GM10266 (cell line): Measurements from ENCODE around the gene C9.
"Not testable (repeated sequence)": the region's sequence is repeated elsewhere in the genome, so short reads cannot be mapped to it uniquely, and the experiment has no call there.

Source experiments
- DNase-seq: peaks from one replicate; pipeline ENCODE4 v3.0.0; 2012; ENCODE audit errors: extremely low spot score
- TF ChIP-seq, protein P1 (sequence below): IDR thresholded peaks from 2 replicates; pipeline ENCODE4 v1.5.1; 2012; ENCODE audit warnings: mild to moderate bottlenecking, low read depth; ENCODE audit not compliant: control insufficient read depth, insufficient read depth; ENCODE audit errors: missing control alignments

C9 gene

DNA sequence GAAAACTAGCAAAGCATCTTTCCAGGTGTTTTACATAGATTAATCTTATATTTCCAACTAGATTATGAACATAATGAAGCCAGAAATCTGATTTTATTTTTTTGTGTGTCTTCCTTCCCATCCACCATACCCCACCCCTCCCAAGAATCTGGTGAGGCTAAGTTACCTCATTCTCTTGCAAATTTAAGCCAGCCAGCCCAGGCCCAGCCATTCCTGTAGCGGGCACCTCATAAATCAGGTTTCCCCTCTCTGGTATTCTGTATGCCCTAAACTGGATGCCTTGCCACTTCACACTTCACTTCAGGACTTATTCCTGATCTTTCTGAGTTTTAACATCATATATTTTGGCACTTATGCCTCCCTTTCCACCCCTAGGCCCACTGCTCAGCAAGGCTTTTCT is 21.8 kb downstream of the C9 start:
- TF ChIP-seq, protein P1, sequence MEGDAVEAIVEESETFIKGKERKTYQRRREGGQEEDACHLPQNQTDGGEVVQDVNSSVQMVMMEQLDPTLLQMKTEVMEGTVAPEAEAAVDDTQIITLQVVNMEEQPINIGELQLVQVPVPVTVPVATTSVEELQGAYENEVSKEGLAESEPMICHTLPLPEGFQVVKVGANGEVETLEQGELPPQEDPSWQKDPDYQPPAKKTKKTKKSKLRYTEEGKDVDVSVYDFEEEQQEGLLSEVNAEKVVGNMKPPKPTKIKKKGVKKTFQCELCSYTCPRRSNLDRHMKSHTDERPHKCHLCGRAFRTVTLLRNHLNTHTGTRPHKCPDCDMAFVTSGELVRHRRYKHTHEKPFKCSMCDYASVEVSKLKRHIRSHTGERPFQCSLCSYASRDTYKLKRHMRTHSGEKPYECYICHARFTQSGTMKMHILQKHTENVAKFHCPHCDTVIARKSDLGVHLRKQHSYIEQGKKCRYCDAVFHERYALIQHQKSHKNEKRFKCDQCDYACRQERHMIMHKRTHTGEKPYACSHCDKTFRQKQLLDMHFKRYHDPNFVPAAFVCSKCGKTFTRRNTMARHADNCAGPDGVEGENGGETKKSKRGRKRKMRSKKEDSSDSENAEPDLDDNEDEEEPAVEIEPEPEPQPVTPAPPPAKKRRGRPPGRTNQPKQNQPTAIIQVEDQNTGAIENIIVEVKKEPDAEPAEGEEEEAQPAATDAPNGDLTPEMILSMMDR, result no peak
- no peak for DNase-seq

DNA sequence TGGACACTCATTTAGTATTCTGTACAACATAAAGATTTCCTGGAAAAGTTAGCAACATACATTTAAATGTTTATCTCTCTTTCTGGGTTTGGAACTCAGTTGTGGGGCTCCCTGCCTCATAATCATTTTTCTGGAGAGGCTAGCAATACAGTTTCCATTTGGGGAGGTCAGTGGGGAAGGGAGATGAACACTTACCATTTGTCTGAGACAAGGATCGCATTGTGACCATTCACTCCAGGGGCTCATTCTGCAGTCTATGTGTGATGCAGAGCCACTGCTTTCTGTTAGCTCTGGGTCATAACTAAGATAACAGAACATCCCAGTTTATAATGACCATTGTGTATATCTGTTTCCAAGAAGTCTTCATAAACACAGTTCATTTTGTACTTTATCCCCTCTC is 22.4 kb downstream of the C9 start:
- TF ChIP-seq, protein P1, result no peak

DNA sequence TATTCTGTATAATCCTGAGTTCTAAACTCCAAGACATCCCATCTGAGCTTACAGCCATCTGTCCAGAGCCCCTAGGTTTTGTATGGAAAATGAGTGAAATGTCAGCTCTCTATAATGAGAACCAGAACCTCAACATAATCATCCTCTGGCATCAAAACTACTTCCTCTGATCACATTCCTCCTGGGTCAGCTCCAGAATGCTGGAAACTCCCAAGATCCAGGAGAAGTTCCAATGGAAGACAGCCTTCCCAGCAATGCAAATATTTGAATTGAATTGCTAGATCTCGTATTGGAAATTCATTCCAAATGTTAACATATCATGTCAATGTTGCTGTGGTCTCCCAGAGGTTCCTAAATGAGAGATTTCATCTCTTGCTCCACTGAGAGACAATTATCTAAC is 23.8 kb downstream of the C9 start:
- TF ChIP-seq, protein P1, result no peak
- no peak for DNase-seq

More for the DNA sequence above, 22.4 kb downstream of the C9 start:
- no peak for DNase-seq

DNA sequence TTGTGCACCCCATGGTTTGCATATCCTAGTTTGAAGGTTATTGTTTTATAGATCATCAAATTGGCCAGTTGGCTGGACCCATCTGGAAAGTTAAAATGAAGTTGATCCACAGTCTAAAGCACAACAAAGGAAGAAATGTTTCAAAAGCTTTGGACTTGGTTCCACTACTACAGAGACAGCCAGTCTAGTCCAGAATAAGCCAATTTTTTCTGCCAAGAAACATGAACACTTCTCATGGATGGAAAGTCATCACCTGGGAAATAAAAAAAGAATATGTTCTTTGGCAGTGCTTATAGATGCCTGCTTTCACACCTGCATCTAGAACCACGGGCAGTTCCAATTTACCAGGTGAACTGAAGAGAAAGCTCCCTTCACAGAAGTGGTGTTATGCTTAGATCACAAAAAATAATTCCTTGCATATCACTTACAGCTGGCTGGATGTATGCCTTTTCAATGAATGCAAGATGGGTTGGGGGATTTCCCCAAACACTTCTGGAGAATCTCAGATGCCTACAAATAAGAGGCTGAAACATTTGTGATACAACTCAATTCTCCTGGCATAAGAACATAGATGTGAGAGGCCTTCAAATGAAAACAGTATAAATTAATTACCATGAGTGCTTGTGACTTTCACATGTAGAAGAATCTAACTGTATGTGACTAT is 26.9 kb downstream of the C9 start:
- TF ChIP-seq, protein P1, result no peak
- no peak for DNase-seq

DNA sequence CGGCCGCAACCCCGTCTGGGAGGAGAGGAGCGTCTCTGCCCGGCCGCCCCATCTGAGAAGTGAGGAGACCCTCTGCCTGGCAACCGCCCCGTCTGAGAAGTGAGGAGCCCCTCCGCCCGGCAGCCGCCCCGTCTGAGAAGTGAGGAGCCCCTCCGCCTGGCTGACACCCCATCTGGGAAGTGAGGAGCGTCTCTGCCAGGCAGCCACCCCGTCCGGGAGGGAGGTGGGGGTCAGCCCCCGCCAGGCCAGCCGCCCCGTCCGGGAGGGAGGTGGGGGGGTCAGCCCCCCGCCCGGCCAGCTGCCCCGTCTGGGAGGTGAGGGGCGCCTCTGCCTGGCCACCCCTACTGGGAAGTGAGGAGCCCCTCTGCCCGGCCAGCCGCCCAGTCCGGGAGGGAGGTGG is 30.0 kb downstream of the C9 start:
- not testable (repeated sequence) for DNase-seq

DNA sequence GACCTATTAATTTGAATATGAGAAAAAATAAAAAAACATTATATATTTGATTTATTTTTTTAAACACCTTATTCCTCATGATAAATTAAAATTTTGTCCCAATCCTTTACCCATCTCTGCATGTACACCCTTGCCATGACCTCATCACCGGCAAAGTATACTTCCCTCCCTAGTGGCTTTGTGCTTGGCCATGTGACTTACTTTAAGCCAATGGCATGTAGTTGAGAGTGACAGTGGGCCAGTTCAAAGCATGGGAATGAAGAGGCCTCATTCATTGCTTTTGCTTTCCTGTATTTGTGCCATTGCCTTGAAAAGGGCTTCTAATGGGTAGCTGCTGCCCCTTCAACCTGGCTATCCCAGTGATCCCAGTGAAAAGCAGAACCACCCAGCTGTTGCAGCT is 31.2 kb downstream of the C9 start:
- TF ChIP-seq, protein P1, result no peak
- no peak for DNase-seq

DNA sequence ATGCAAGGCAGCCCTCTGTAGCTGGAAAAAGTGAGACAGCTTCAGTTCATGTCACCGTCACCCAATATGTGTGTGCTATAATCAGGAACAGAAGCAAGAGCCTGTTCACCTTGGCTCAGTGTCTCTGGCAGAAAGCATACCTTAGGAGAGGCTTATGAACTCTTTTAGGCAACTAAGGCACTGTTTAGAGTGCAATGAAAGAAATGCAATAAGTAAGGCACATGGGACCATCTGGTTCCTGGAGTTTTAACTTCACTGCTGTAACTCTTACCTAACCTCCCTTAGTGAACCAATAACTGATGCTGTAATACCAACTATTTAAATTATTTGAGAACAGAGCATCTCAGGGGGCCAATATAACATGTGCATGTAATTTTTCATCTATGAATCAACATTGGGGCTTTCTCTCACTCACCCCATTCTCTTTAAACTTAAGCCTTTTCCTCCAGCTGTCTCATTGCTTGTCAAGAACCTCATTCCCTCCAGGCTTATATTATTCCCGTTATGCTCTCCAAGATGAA is 32.4 kb downstream of the C9 start:
- TF ChIP-seq, protein P1, result no peak

DNA sequence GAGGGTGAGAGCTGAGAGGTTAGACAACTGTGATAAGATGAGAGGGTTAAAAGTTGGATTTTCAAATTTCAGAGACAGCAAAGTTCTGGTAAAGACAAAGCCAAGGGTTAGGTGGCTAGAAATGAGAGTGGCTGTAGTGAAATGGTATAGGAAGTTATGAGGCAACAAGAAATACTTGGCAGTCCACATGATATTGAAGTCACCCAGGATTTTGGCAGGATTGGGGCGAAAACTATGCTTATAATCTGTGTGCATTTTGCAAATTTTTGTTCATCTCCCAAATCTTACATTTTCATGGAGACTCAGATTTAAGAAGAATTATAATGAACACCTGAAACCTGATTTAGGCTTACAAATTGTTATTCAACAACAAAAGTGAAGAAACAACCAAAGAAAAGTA is 35.6 kb downstream of the C9 start:
- DNase-seq, result no peak
- TF ChIP-seq, protein P1, result no peak

More for the DNA sequence above, 32.4 kb downstream of the C9 start:
- DNase-seq, result no peak
